BE2C (cell line): ENCODE measurements around the gene FRY.

ENCODE experiments used
- DNase-seq: peaks from one replicate; pipeline ENCODE4 v3.0.0-alpha.2; 2020
- H3K27me3 ChIP-seq: fragments of 250-450 bp; sonication (Bioruptor Pico); 2 replicates; pipeline ENCODE4 v1.5.1; 2020; ENCODE audit warnings: mild to moderate bottlenecking
- H3K36me3 ChIP-seq: fragments of 250-450 bp; sonication (Bioruptor Pico); 2 replicates; pipeline ENCODE4 v1.5.1; 2020; ENCODE audit warnings: mild to moderate bottlenecking
- H3K4me1 ChIP-seq: fragments of 250-450 bp; sonication (Bioruptor Pico); 2 replicates; pipeline ENCODE4 v1.5.1; 2020
- H3K4me3 ChIP-seq: 2 replicates; pipeline ENCODE4 v1.5.1; 2011; ENCODE audit warnings: low read depth, low read length
- H3K9me3 ChIP-seq: fragments of 250-450 bp; sonication (Bioruptor Pico); 2 replicates; pipeline ENCODE4 v1.5.1; 2020
- TF ChIP-seq, protein P1 (sequence below): IDR thresholded peaks from 2 replicates; pipeline ENCODE4 v1.5.1; 2012; ENCODE audit warnings: mild to moderate bottlenecking, low read depth, low read length

The FRY gene

DNA sequence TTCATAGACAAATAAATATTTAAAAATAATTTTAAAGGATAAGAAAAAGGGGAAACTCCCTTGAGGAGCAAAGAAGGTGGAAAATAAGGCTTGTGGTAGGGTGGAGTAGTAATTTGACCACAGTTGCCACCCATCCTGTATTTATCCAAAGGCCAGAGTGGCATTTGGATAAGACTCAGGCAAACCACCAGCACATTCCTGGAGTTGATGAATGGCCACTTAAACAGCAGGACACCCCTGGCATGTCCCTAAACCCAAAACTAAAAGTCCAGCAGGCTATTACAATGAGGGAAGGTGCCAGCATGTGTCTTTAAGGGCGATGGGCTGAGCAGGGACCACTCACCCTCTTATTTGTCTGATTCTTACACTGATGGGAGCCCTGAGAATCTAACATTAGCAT, 9.8 kb upstream of the FRY start:
- no peak for DNase-seq
- Histone ChIP-seq H3K9me3 (no peaks in the 10 kb centered on the region), H3K27me3 (no peaks in the 10 kb centered on the region), H3K4me3 (no peak overlapping the region), H3K36me3 (no peaks in the 10 kb centered on the region), H3K4me1 (peaks cover 7% of the 10 kb centered on the region)
- TF ChIP-seq, protein P1, sequence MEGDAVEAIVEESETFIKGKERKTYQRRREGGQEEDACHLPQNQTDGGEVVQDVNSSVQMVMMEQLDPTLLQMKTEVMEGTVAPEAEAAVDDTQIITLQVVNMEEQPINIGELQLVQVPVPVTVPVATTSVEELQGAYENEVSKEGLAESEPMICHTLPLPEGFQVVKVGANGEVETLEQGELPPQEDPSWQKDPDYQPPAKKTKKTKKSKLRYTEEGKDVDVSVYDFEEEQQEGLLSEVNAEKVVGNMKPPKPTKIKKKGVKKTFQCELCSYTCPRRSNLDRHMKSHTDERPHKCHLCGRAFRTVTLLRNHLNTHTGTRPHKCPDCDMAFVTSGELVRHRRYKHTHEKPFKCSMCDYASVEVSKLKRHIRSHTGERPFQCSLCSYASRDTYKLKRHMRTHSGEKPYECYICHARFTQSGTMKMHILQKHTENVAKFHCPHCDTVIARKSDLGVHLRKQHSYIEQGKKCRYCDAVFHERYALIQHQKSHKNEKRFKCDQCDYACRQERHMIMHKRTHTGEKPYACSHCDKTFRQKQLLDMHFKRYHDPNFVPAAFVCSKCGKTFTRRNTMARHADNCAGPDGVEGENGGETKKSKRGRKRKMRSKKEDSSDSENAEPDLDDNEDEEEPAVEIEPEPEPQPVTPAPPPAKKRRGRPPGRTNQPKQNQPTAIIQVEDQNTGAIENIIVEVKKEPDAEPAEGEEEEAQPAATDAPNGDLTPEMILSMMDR: no peak

DNA sequence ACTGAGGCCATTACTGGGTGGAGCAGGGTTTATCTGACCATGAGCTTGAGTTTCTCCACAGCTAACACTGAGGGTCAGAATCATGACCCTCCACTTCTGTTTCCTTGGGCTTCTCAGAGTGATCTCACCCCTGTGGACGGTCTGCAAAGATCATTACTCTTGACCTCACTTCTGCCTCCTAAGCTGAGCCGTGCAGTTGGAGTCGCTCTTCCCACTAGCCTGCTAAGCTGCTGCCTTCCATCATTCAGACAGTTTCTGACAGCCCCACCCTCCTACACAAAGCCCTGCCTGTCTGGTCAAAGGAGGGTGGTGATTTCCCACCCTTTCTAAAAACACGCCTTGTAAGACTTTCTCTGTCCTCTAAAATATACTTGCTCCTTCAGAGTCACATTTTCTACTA, 9.3 kb upstream of the FRY start:
- no peak for DNase-seq
- TF ChIP-seq, protein P1: no peak
- Histone ChIP-seq H3K36me3 (no peaks in the 10 kb centered on the region), H3K4me1 (peaks cover 10% of the 10 kb centered on the region), H3K9me3 (no peaks in the 10 kb centered on the region), H3K4me3 (no peak overlapping the region), H3K27me3 (no peaks in the 10 kb centered on the region)

DNA sequence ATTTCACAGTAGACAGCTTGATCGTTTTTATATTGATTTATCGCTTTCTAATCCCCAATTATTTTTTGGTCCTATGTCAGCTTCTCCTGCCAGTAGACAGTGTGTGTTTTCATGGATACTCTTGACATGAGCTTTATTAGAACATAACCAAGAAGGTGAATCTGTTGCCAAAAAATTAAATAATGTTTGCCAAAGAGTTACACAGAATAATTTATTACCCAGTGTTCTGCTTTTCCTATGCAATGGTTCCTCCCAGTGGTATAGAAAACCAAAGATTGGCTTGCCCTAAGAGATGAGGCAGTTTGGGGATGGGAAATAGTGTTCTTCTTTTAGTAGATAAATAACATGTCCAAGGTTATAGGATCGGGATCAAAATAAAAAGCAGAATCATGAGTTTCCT, 8.5 kb upstream of the FRY start:
- TF ChIP-seq, protein P1: no peak
- Histone ChIP-seq H3K36me3 (no peaks in the 10 kb centered on the region), H3K27me3 (no peaks in the 10 kb centered on the region), H3K4me1 (peaks cover 10% of the 10 kb centered on the region), H3K9me3 (no peaks in the 10 kb centered on the region), H3K4me3 (no peak overlapping the region)
- no peak for DNase-seq

DNA sequence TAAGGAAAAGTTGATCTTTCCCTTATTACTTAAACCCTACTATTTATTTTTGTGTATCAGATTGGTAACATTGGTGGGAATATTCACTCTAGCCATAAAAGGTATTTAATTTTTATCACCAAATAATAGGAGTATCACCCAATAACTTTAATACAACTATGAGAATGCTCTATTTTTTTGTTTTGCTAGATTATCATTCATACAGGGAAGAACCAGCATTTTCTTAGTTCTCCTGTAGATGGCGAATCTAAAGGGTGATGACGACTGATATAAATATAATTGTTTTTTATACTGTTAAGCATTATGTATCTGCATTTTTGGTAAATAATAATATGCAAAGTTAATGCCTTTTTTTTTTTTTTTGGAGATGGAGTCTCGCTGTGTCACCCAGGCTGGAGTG, 7.9 kb upstream of the FRY start:
- H3K9me3 ChIP-seq: no peaks in the 10 kb centered on the region
- H3K27me3 ChIP-seq: no peaks in the 10 kb centered on the region

DNA sequence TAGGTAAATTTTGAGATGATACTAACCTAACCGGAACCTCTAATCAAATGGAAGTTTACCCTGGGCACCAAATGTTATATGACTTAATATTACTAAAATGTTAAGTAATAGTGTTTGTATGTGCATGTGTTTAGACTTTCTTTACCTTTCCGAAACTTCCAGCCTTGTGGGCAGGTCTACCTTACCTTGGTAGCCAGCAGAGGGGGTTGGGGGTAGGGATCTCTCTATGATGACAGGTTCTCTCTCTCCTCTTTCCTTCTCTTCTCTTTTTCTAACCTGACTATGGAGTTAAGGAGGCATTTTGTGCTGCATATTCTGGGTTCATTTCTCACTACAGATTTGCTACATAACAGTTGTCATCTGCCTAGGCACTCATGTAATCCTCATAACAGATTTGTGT, 6.8 kb upstream of the FRY start:
- no peak overlapping the region for H3K4me3 ChIP-seq
- TF ChIP-seq, protein P1: no peak
- H3K9me3 ChIP-seq: no peaks in the 10 kb centered on the region
- H3K27me3 ChIP-seq: no peaks in the 10 kb centered on the region
- H3K4me1 ChIP-seq: peaks cover 10% of the 10 kb centered on the region
- H3K36me3 ChIP-seq: no peaks in the 10 kb centered on the region
- no peak for DNase-seq

More for the DNA sequence above, 7.9 kb upstream of the FRY start:
- TF ChIP-seq, protein P1: peak; percentile 33
- Histone ChIP-seq H3K4me1 (peaks cover 10% of the 10 kb centered on the region), H3K36me3 (no peaks in the 10 kb centered on the region), H3K4me3 (no peak overlapping the region)
- no peak for DNase-seq

DNA sequence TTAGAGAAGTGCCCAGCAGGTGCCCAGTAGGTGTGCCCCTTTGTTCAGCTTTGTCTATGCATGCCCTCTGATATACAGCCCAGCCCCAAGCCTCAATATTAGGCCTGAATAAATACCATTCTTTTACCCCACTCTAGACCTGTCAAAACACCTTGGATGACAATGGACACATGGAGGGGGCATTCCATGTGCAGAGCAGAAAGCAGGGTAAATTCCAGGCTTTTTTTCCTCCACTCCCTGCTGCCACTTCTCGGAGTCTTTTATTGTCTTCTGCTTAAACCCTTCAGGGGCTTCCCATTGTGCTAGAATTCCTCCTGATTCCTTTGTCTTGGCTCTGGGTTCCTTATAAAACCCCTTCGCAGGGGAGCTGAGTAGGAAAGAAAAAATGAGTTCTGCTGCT, 5.8 kb upstream of the FRY start:
- no peaks in the 10 kb centered on the region for H3K9me3 ChIP-seq
- H3K36me3 ChIP-seq: no peaks in the 10 kb centered on the region
- peaks cover 10% of the 10 kb centered on the region for H3K4me1 ChIP-seq
- H3K27me3 ChIP-seq: no peaks in the 10 kb centered on the region
- no peak overlapping the region for H3K4me3 ChIP-seq
- no peak for DNase-seq
- TF ChIP-seq, protein P1: no peak
